ENCODE measurements around the gene ZNF408. TPM values are rescaled to one million over a fixed set of nuclear protein-coding genes. Genes with fewer than 3 reads are reported as not detected.

The ZNF408 gene
- total RNA-seq, 4 donors from 2014 or later, result 5.2 to 15.1 (median 13.5) TPM

- Histone ChIP-seq H3K4me1 (peaks cover 0 to 10% (median 0%) of the 10 kb centered on the region in 3 donors), H3K9me3 (no peaks in the 10 kb centered on the region), H3K36me3 (no peaks in the 10 kb centered on the region), H3K27me3 (no peaks in the 10 kb centered on the region), H3K27ac (no peak overlapping the region), H3K4me3 (no peak overlapping the region)
- intact Hi-C loops (cut with DNase I), result no loop called here
- 61 to 81% methylated on average over 5 to 7 of the region's 9 CpGs for WGBS, 2 donors
- TF ChIP-seq POLR2A (IDR thresholded peaks at IDR 0.05) (no peak), CTCF (IDR thresholded peaks at IDR 0.05) (no peak)
- DNase-seq, result no peak
Observed at GRCh38 chr11:46728659-46729040, 27.8 kb downstream of the ZNF408 start.

- H3K9me3 ChIP-seq, result no peaks in the 10 kb centered on the region
- H3K4me3 ChIP-seq, result no peak overlapping the region
- no peak overlapping the region for H3K27ac ChIP-seq
- no peak for DNase-seq
- H3K4me1 ChIP-seq, result peaks cover 0 to 10% (median 0%) of the 10 kb centered on the region in 3 donors
- intact Hi-C loops (cut with DNase I), result no loop called here
- H3K36me3 ChIP-seq, result no peaks in the 10 kb centered on the region
- H3K27me3 ChIP-seq, result no peaks in the 10 kb centered on the region
- TF ChIP-seq POLR2A (IDR thresholded peaks at IDR 0.05) (no peak), CTCF (IDR thresholded peaks at IDR 0.05) (no peak)
- 56 to 57% methylated on average over 7 to 11 of the region's 24 CpGs for WGBS, 2 donors
Observed at GRCh38 chr11:46729110-46730027, 28.5 kb downstream of the ZNF408 start.

GRCh38 chr11:46731545-46731944 is 30.7 kb downstream of the ZNF408 start:
- Histone ChIP-seq H3K4me1 (peaks cover 0 to 10% (median 0%) of the 10 kb centered on the region in 3 donors), H3K9me3 (no peaks in the 10 kb centered on the region), H3K27ac (no peak overlapping the region), H3K4me3 (no peak overlapping the region), H3K27me3 (no peaks in the 10 kb centered on the region), H3K36me3 (no peaks in the 10 kb centered on the region)
- no peak for DNase-seq
- WGBS, 2 donors, result 86 to 91% methylated on average over 4 of the region's 4 CpGs
- intact Hi-C loops (cut with DNase I), result no loop called here
- no peak for TF ChIP-seq CTCF (IDR thresholded peaks at IDR 0.05)
- no peak for TF ChIP-seq POLR2A (IDR thresholded peaks at IDR 0.05)

- no peak for DNase-seq
- H3K9me3 ChIP-seq, result no peaks in the 10 kb centered on the region
- 70 to 86% methylated on average over 1 of the region's 1 CpG for WGBS, 2 donors
- H3K27me3 ChIP-seq, result no peaks in the 10 kb centered on the region
- H3K4me3 ChIP-seq, result no peak overlapping the region
- no peak overlapping the region for H3K27ac ChIP-seq
- TF ChIP-seq POLR2A (IDR thresholded peaks at IDR 0.05) (no peak), CTCF (IDR thresholded peaks at IDR 0.05) (no peak)
- intact Hi-C loops (cut with DNase I), result no loop called here
- H3K36me3 ChIP-seq, result no peaks in the 10 kb centered on the region
- H3K4me1 ChIP-seq, result peaks cover 0 to 10% (median 0%) of the 10 kb centered on the region in 3 donors
Observed at GRCh38 chr11:46733234-46733633, 32.4 kb downstream of the ZNF408 start.

- no peak for DNase-seq
- Histone ChIP-seq H3K9me3 (no peaks in the 10 kb centered on the region), H3K27ac (no peak overlapping the region)
Observed at GRCh38 chr11:46736146-46736545, 35.3 kb downstream of the ZNF408 start.

More at GRCh38 chr11:46736146-46736545, 35.3 kb downstream of the ZNF408 start:
- Histone ChIP-seq H3K27me3 (no peaks in the 10 kb centered on the region), H3K36me3 (peaks cover 0 to 14% (median 0%) of the 10 kb centered on the region in 3 donors), H3K4me1 (no peaks in the 10 kb centered on the region), H3K4me3 (no peak overlapping the region)
- 83 to 90% methylated on average over 7 of the region's 7 CpGs for WGBS, 2 donors
- intact Hi-C loops (cut with DNase I), result no loop called here
- TF ChIP-seq CTCF (IDR thresholded peaks at IDR 0.05) (no peak), POLR2A (IDR thresholded peaks at IDR 0.05) (no peak)

Measured in esophagus squamous epithelium (tissue), 5 donors.